Spinal cord (tissue), 10 donors: Measurements from ENCODE around the gene NOP16. TPM values are rescaled to one million over a fixed set of nuclear protein-coding genes. Genes with fewer than 3 reads are reported as not detected.

ENCODE experiments used
- DNase-seq, 6 donors: peaks; one replicate each; pipeline versions ENCODE4 v3.0.0 to v3.0.0-alpha.2; 2013 to 2015; ENCODE audit warnings: low spot score in 6 of 6, low read depth in 4 of 6
- H3K27ac ChIP-seq: one replicate; pipeline ENCODE4 v1.5.1; 2013; ENCODE audit warnings: low read depth, low read length, control low read depth
- H3K27me3 ChIP-seq: one replicate; pipeline ENCODE4 v1.6.1; 2013; ENCODE audit warnings: low read length; ENCODE audit not compliant: control insufficient read depth, insufficient read depth
- H3K36me3 ChIP-seq: one replicate; pipeline ENCODE4 v1.6.1; 2013; ENCODE audit warnings: low read length; ENCODE audit not compliant: control insufficient read depth, insufficient read depth
- H3K4me1 ChIP-seq: one replicate; pipeline ENCODE4 v1.6.1; 2013; ENCODE audit warnings: low read length; ENCODE audit not compliant: control insufficient read depth, insufficient read depth
- H3K4me3 ChIP-seq: one replicate; pipeline ENCODE4 v1.5.1; 2013; ENCODE audit warnings: low read depth, low read length, control low read depth
- H3K9me3 ChIP-seq: one replicate; pipeline ENCODE4 v1.6.1; 2013; ENCODE audit warnings: low read length; ENCODE audit not compliant: control insufficient read depth, insufficient read depth
- WGBS: methylation state at CpG from one replicate; pipeline ENCODE4 v1.1.5; 2013; ENCODE audit warnings: missing lambda C conversion rate; ENCODE audit not compliant: insufficient coverage; 5-methylcytosine and 5-hydroxymethylcytosine counted together
- polyA plus RNA-seq, 2 donors: library from polyadenylated mRNA; unstranded; fragments of 120-200 nt; gene quantifications; one replicate each; pipeline ENCODE4 v1.2.1, GENCODE V29; 2013; ENCODE audit not compliant: insufficient read length in 2 of 2
- total RNA-seq, 2 donors: library from RNA; depleted of rRNA in 1 of 2; stranded (reverse); fragments of 120-200 nt in 1 of 2; fragments of >200 nt in 1 of 2; gene quantifications; one replicate each; pipeline versions ENCODE4 v1.2.3 to v1.2.4, GENCODE V29; 2013 to 2014
- donor health status: healthy.

The NOP16 gene
- total and polyA plus RNA-seq, 4 donors = 5.2 to 35.8 (median 21.3) TPM

DNA sequence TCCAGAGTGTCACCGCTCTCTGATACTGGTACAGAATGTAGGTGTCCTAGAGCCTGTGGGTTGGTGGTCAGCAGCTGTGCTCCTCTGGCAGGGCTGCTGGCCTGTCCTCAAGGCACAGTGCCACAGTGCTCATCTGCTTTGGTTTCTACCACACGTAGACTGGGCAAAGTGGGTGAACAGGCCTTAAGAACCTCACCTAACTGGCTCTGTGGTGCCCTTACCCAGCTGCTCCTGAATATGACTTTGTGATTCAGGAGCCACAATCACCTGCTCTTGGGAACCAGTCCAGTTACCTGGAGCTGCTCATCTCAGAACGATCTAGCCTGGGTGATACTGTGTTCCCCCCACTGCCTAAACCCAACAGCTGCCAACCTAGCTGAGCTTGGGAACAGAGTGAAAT, 6.4 kb downstream of the NOP16 start:
- Histone ChIP-seq H3K27me3 (no peaks in the 10 kb centered on the region), H3K9me3 (no peaks in the 10 kb centered on the region), H3K4me3 (no peak overlapping the region), H3K4me1 (no peaks in the 10 kb centered on the region), H3K27ac (no peak overlapping the region), H3K36me3 (peaks cover 48% of the 10 kb centered on the region)
- DNase-seq = no peak
- 100% methylated on average over 1 of the region's 3 CpGs for WGBS

- Histone ChIP-seq H3K9me3 (no peaks in the 10 kb centered on the region), H3K4me3 (no peak overlapping the region), H3K27me3 (no peaks in the 10 kb centered on the region), H3K4me1 (no peaks in the 10 kb centered on the region), H3K36me3 (peaks cover 48% of the 10 kb centered on the region), H3K27ac (no peak overlapping the region)
- peak in 1 of 6 donors; percentile 28 for DNase-seq
- 85% methylated on average over 3 of the region's 3 CpGs for WGBS
Measured at GRCh38 chr5:176381423-176381822, 7.0 kb downstream of the NOP16 start.

GRCh38 chr5:176379881-176380280, 8.5 kb downstream of the NOP16 start:
- no peak overlapping the region for H3K4me3 ChIP-seq
- no peaks in the 10 kb centered on the region for H3K9me3 ChIP-seq
- peaks cover 43% of the 10 kb centered on the region for H3K36me3 ChIP-seq
- H3K27me3 ChIP-seq = no peaks in the 10 kb centered on the region
- no peak for DNase-seq
- no peak overlapping the region for H3K27ac ChIP-seq
- no peaks in the 10 kb centered on the region for H3K4me1 ChIP-seq
- WGBS = 60% methylated on average over 2 of the region's 3 CpGs

GRCh38 chr5:176373100-176373818, 15.1 kb downstream of the NOP16 start:
- H3K27ac ChIP-seq = no peak overlapping the region
- no peaks in the 10 kb centered on the region for H3K27me3 ChIP-seq
- no peak overlapping the region for H3K4me3 ChIP-seq
- 83% methylated on average over 4 of the region's 7 CpGs for WGBS
- H3K36me3 ChIP-seq = peaks cover 45% of the 10 kb centered on the region
- no peaks in the 10 kb centered on the region for H3K4me1 ChIP-seq
- DNase-seq = peak in 1 of 6 donors; percentile 11
- no peaks in the 10 kb centered on the region for H3K9me3 ChIP-seq

GRCh38 chr5:176371621-176372539, 16.5 kb downstream of the NOP16 start:
- Histone ChIP-seq H3K9me3 (no peaks in the 10 kb centered on the region), H3K27ac (no peak overlapping the region), H3K36me3 (peaks cover 56% of the 10 kb centered on the region), H3K4me3 (no peak overlapping the region), H3K4me1 (no peaks in the 10 kb centered on the region), H3K27me3 (no peaks in the 10 kb centered on the region)
- DNase-seq = no peak
- 95% methylated on average over 13 of the region's 13 CpGs for WGBS

DNA sequence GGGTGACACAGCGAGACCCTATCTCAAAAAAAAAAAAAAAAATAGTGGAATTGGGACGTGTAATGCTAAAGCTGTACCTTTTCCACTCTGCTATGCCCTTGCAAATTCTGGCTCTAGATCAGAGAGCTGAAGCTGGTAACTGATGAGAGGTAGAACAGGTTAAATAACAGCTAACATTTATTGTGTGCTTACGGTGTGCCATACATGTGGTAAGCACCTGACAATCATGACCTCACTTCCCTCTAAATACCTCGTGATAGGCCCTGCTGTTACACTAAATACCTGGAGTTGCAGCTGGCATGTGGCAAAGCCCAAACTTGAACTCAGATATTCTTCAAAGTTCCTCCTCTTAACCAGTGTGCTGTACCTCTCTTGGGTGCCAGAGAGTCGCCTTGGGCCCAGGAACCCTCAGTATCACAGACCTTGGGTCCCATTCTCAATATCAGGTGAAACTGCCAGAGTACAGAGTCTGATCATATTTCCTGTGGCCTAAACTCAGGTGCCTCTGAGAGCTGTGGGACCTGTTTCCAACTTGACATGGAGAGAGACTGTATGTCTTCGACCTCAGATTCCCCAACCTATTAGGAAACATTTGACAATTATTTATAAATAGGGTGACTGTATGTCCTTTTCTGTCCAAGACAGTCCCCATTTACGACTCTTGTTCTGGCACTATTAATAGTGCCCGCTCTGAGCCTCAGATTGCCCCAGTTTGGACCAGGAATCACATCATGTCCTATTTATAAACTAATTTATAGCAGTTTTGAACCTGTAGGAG, 18.3 kb downstream of the NOP16 start:
- 91% methylated on average over 3 of the region's 8 CpGs for WGBS
- Histone ChIP-seq H3K4me3 (no peak overlapping the region), H3K4me1 (peaks cover 8% of the 10 kb centered on the region), H3K27me3 (no peaks in the 10 kb centered on the region), H3K36me3 (peaks cover 59% of the 10 kb centered on the region), H3K9me3 (no peaks in the 10 kb centered on the region), H3K27ac (no peak overlapping the region)
- DNase-seq = no peak

GRCh38 chr5:176368726-176369125, 19.7 kb downstream of the NOP16 start:
- no peak for DNase-seq
- Histone ChIP-seq H3K27me3 (no peaks in the 10 kb centered on the region), H3K4me1 (peaks cover 13% of the 10 kb centered on the region), H3K27ac (no peak overlapping the region), H3K9me3 (no peaks in the 10 kb centered on the region), H3K4me3 (no peak overlapping the region), H3K36me3 (peaks cover 59% of the 10 kb centered on the region)
- 98% methylated on average over 7 of the region's 13 CpGs for WGBS

DNA sequence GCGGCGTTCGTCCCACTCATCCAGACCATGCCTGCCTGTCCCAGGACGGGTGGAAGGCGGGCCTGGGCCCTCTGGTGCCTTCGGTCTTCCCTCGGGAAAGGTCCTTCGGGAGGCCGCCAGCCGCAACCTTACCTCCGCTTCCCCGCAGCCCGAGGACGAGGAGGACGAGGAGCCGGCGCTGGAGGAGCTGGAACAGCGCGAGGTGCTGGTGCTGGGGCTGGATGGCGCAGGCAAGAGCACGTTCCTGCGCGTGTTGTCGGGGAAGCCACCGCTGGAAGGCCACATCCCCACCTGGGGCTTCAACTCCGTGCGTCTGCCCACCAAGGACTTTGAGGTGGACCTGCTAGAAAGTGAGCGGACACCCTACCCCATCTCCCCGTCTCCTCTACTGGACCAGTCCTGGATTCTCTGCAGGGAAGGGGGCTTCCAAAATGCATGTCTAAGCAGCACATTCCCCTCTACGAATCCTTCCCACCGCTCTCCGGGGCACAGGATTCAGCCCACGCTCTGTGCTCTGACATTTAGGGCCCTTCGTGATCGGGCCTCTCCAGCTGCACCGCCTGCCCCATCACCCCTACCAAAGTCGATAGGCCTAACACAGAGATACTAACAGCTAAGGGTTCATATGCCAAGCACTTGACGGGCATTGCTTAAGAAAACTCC, 22.0 kb downstream of the NOP16 start:
- Histone ChIP-seq H3K9me3 (no peaks in the 10 kb centered on the region), H3K4me1 (peaks cover 13% of the 10 kb centered on the region), H3K36me3 (peaks cover 45% of the 10 kb centered on the region), H3K27me3 (no peaks in the 10 kb centered on the region), H3K4me3 (peak overlapping the region; percentile 47), H3K27ac (no peak overlapping the region)
- 30% methylated on average over 38 of the region's 38 CpGs for WGBS
- peak in 1 of 6 donors; percentile 32 for DNase-seq
